GM10266 (cell line): Measurements from ENCODE around the gene PDE4D.

ENCODE experiments used
- DNase-seq: peaks from one replicate; pipeline ENCODE4 v3.0.0; 2012; ENCODE audit errors: extremely low spot score
- TF ChIP-seq, protein P1 (sequence below): IDR thresholded peaks from 2 replicates; pipeline ENCODE4 v1.5.1; 2012; ENCODE audit warnings: mild to moderate bottlenecking, low read depth; ENCODE audit not compliant: control insufficient read depth, insufficient read depth; ENCODE audit errors: missing control alignments

PDE4D gene

DNA sequence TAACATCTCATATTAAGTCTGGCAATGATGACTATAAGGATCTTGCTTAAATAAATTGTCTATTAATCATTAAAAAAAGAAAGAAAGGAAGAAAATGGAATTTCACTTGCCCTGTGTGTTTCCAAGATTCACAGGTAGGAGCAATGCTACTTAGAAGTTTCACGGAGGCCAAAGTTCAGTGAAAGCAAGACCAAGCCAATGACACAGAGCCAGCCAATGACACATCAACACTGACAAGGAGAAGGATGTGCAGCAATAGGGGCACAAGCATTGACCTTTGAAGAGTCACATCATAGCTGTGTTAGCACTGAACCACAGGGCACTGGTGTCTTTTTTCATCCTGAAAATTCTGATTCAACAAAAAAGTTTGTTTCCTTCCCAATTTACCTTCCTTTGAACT, 364.3 kb downstream of the PDE4D start:
- TF ChIP-seq, protein P1, sequence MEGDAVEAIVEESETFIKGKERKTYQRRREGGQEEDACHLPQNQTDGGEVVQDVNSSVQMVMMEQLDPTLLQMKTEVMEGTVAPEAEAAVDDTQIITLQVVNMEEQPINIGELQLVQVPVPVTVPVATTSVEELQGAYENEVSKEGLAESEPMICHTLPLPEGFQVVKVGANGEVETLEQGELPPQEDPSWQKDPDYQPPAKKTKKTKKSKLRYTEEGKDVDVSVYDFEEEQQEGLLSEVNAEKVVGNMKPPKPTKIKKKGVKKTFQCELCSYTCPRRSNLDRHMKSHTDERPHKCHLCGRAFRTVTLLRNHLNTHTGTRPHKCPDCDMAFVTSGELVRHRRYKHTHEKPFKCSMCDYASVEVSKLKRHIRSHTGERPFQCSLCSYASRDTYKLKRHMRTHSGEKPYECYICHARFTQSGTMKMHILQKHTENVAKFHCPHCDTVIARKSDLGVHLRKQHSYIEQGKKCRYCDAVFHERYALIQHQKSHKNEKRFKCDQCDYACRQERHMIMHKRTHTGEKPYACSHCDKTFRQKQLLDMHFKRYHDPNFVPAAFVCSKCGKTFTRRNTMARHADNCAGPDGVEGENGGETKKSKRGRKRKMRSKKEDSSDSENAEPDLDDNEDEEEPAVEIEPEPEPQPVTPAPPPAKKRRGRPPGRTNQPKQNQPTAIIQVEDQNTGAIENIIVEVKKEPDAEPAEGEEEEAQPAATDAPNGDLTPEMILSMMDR = no peak
- DNase-seq = no peak

DNA sequence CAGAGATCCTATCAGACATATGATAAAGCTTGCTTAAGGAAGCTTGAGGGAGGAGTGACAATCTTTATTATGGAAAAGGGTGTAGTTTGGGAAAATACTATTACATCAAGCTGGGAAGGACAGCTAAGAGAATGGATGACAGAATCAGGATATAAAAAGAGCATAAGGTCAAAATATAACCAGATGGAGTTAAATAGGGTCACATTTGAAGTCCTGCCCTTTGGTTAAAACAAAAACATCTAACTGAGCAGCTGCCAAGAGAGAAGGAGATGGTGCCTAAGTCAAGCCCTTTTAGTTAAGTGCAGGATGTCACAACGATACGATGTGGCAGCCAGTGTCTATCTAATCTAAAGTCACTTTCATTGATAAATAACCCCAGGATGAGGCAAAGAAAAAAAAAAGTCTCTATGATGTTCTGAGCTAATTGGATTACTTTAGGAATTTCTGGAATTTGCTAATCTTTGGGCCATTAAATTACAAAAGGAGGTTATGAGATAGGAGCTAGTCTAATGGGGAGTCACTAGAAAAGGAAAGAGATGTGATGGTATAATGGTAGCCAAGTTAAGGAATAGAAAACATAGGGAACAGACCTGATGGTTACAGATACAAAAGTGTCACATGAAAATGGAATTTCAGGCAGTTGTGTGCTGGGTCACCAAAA, 365.2 kb downstream of the PDE4D start:
- no peak for DNase-seq

DNA sequence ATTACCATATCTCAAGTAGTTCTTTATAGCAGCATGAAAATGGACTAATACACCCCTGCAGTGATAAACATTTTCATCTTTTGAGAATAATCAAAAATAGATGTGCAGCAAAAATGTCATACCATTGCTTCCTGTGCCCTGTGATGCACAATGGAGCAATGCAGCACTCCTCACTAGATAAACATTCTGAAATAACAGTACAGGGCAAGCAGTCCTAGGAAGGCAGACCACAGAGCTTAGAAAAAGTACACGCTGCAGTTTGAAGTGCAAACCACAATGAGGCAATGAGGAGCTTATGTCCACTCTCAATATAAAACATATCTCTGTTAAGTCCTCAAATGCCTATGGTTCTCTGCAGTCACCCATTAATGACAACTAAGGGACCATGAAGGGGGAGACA, 367.6 kb downstream of the PDE4D start:
- TF ChIP-seq, protein P1 = no peak
- DNase-seq = no peak

More for the DNA sequence above, 365.2 kb downstream of the PDE4D start:
- TF ChIP-seq, protein P1 = no peak

DNA sequence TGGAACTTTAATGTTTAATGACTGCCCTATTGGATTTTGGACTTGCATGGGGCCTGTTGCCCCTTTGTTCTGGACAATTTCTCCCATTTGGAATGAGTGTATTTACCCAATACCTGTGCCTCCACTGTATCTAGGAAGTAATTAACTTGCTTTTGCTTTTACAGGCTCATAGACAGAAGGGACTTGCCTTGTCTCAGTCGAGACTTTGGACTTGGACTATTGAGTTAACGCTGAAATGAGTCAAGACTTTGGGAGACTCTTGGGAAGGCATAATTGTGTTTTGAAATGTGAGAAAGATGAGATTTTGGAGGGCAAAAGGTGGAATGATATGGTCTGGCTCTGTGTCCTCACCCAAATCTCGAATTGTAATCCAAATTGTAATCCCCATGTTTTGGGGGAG, 368.2 kb downstream of the PDE4D start:
- TF ChIP-seq, protein P1 = no peak
- no peak for DNase-seq

DNA sequence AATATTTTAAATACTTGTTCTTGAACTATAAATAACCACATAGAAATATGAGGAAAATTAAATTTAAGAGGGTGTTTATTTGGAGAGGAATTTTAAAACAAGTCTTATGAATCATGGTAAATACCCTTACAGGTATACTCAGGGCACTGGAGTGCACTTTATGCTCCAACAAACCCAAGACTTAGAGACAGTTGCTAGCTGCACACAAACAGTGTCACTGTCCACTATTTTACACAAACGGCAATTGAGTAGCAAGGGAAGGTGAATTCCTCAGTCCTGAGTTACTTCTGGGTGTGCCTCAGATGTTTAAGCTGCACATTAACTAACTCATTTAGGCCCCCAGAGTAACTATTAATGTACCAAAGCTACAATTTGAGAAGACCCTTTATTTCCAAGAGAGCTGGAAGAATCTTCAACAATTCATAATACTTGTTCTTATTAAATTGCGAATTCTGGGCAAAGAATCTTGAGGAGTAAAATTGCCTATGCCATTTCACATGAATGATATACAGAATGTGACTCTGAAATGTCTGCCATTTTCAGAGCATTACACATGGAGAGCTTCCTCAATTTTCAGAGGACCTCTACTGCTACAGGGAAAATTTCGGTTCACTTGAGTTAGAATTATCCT, 371.2 kb downstream of the PDE4D start:
- TF ChIP-seq, protein P1 = no peak
- DNase-seq = no peak

DNA sequence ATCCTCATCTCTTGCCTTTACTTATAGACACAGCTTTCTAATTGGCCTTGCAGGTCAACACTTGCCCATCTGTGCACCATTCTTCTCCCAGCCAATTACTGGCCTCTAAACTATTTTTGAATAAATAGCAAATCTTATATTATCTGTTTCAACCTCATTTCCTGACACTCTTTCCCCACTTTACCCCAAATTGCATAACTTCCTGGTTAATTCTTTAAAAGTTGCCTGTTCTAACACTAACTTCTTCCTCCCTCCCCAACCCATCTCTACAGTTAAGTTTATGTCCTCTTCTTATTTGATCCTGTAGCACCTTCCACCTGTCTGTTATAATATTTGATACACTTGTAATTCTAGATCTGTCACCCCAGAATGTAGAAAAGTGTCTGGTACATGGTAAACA, 372.1 kb downstream of the PDE4D start:
- TF ChIP-seq, protein P1 = no peak
- DNase-seq = no peak

DNA sequence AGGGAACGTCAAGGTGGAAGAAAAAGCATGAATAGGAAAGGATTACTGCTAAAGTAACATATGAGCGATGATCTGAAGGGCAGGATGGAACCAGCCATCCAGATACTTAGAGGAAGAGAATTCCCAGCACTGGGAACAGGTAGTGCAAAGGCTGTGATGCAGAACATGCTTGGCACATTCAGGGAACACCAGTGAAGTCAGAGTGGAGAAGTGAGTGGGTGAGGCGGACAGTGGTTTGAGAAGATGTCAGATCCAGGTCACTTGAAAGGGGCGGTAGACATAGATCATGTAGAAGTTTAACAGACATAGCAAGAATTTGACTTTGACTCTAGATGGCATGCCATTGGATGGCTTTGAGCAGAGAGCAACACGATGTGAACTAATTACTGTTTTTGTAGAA, 374.2 kb downstream of the PDE4D start:
- no peak for DNase-seq
- TF ChIP-seq, protein P1 = no peak
